ENCODE data around the gene SLIT3. TPM values are rescaled to one million over a fixed set of nuclear protein-coding genes. Genes with fewer than 3 reads are reported as not detected.

SLIT3 gene
- total and polyA plus RNA-seq, 2 experiments from 2014 or later: 0.59 to 0.71 TPM

- H3K9me2 ChIP-seq (ENCODE audit: insufficient read depth): no peaks in the 10 kb centered on the region
- H3K4me2 ChIP-seq: no peak overlapping the region
- H3F3A ChIP-seq (replicated peaks; ENCODE audit: low read depth): no peaks in the 10 kb centered on the region
- DNase-seq (ENCODE audit: low spot score) (no peak), ATAC-seq (peak; percentile 50)
- Mint-ChIP-seq H3K4me3 (no peak overlapping the region), H3K36me3 (ENCODE audit: low read depth) (no peaks in the 10 kb centered on the region), H3K9me3 (0 out of 3 replicates have a peak, but pooled peaks cover 2% of the 10 kb centered on the region), H3K27me3 (ENCODE audit: insufficient read depth, low read depth, poor library complexity) (peaks cover 8% of the 10 kb centered on the region), H3K27ac (no peak overlapping the region), H3K4me1 (peaks cover 18% of the 10 kb centered on the region)
- H4K20me1 ChIP-seq (replicated peaks; ENCODE audit: insufficient read depth): no peaks in the 10 kb centered on the region
- H3K36me3 ChIP-seq (ENCODE audit: insufficient read depth): no peaks in the 10 kb centered on the region
- H2AFZ ChIP-seq: no peak overlapping the region
- H3K27ac ChIP-seq (ENCODE audit: low read depth): no peak overlapping the region
- H3K4me3 ChIP-seq: no peak overlapping the region
- H3K27me3 ChIP-seq (ENCODE audit: insufficient read depth): no peaks in the 10 kb centered on the region
- H3K4me1 ChIP-seq (ENCODE audit: insufficient read depth): no peaks in the 10 kb centered on the region
- H3K79me2 ChIP-seq (replicated peaks; ENCODE audit: insufficient read depth): no peaks in the 10 kb centered on the region
- TF ChIP-seq ZNF462 (CRISPR knock-in tag; IDR thresholded peaks at IDR 0.05) (peak; percentile 58), ZNF331 (CRISPR knock-in tag; IDR thresholded peaks at IDR 0.05; ENCODE audit: low read depth) (no peak)
Measured at GRCh38 chr5:169100735-169101075, 200.2 kb downstream of the SLIT3 start.

GRCh38 chr5:169099801-169100734, 200.9 kb downstream of the SLIT3 start:
- Histone ChIP-seq H2AFZ (no peak overlapping the region), H3K27me3 (ENCODE audit: insufficient read depth) (no peaks in the 10 kb centered on the region), H3K9me2 (ENCODE audit: insufficient read depth) (no peaks in the 10 kb centered on the region), H3K4me1 (ENCODE audit: insufficient read depth) (no peaks in the 10 kb centered on the region), H3K4me2 (no peak overlapping the region), H3F3A (replicated peaks; ENCODE audit: low read depth) (no peaks in the 10 kb centered on the region), H3K4me3 (no peak overlapping the region), H3K79me2 (replicated peaks; ENCODE audit: insufficient read depth) (no peaks in the 10 kb centered on the region), H3K36me3 (ENCODE audit: insufficient read depth) (no peaks in the 10 kb centered on the region), H3K27ac (ENCODE audit: low read depth) (no peak overlapping the region), H4K20me1 (replicated peaks; ENCODE audit: insufficient read depth) (no peaks in the 10 kb centered on the region)
- no peaks in the 10 kb centered on the region for H3K36me3 Mint-ChIP-seq (ENCODE audit: low read depth)
- H3K9me3 Mint-ChIP-seq: 0 out of 3 replicates have a peak, but pooled peaks cover 2% of the 10 kb centered on the region
- no peak for DNase-seq (ENCODE audit: low spot score)
- no peak overlapping the region for H3K4me3 Mint-ChIP-seq
- peaks cover 8% of the 10 kb centered on the region for H3K27me3 Mint-ChIP-seq (ENCODE audit: insufficient read depth, low read depth, poor library complexity)
- H3K4me1 Mint-ChIP-seq: peaks cover 20% of the 10 kb centered on the region
- no peak for ATAC-seq
- TF ChIP-seq NANOG (IDR thresholded peaks at IDR 0.05; ENCODE audit: borderline replicate concordance) (no peak), CREB1 (CRISPR knock-in tag; IDR thresholded peaks at IDR 0.05; ENCODE audit: low read depth) (no peak)
- peak overlapping the region; percentile 41; the same call in 1 of the 2 replicates for H3K27ac Mint-ChIP-seq

Data from GM23338 (cell line).